ENCODE data around the gene IGF2R.

- TF ChIP-seq, protein P1, sequence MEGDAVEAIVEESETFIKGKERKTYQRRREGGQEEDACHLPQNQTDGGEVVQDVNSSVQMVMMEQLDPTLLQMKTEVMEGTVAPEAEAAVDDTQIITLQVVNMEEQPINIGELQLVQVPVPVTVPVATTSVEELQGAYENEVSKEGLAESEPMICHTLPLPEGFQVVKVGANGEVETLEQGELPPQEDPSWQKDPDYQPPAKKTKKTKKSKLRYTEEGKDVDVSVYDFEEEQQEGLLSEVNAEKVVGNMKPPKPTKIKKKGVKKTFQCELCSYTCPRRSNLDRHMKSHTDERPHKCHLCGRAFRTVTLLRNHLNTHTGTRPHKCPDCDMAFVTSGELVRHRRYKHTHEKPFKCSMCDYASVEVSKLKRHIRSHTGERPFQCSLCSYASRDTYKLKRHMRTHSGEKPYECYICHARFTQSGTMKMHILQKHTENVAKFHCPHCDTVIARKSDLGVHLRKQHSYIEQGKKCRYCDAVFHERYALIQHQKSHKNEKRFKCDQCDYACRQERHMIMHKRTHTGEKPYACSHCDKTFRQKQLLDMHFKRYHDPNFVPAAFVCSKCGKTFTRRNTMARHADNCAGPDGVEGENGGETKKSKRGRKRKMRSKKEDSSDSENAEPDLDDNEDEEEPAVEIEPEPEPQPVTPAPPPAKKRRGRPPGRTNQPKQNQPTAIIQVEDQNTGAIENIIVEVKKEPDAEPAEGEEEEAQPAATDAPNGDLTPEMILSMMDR (conservative IDR thresholded peaks at IDR 0.05; ENCODE audit: low read length) = no peak
- no peak for TF ChIP-seq EZH2phosphoT487 (IDR thresholded peaks at IDR 0.05; ENCODE audit: borderline replicate concordance, low read depth, low read length)
Measured at GRCh38 chr6:160051390-160051789, 82.5 kb downstream of the IGF2R start.
